ENCODE data around the gene SAYSD1. TPM values are rescaled to one million over a fixed set of nuclear protein-coding genes. Genes with fewer than 3 reads are reported as not detected.

SAYSD1 gene
- polyA plus RNA-seq, 2 donors, result 7.8 to 7.9 TPM

DNA sequence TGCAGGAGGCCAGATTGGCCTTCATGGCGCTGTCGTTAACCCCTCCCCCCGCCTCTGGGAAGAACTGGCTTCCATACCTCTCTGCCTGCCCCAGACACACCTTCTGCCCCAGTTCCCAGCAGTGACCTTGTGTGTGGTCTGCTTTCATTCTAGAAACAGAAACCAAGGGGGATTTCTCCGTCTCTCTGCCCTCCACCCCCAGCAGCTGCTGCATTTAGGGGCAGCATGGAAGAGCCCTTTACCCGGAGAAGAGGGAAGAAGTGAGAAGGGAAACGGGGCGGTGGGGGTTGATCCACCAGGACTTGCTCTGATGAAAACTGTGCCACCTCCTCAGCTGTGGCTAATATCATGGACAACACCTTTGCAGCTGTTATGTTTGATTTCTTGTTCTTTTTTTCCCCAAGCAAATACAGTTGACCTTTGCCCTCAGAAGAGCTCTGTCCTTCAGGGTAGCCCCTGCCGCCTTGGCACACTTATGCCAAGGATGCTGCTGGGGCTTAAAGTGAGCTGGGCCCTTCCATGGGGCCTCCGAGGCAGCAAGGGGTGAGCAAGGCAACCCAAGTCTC, 60.3 kb downstream of the SAYSD1 start:
- H3K27ac ChIP-seq (ENCODE audit: low read depth in 2 of 2, low read length in 1 of 2), result no peak overlapping the region
- no peak overlapping the region for H3K4me3 ChIP-seq (ENCODE audit: low read depth in 1 of 2, low read length in 2 of 2)
- H3K36me3 ChIP-seq (ENCODE audit: control insufficient read depth in 2 of 2, insufficient read depth in 2 of 2, low read length in 1 of 2), result no peaks in the 10 kb centered on the region
- no peaks in the 10 kb centered on the region for H3K9me3 ChIP-seq (ENCODE audit: control insufficient read depth in 2 of 2, insufficient read depth in 1 of 2, low read depth in 1 of 2, low read length in 1 of 2)
- 59 to 81% methylated on average over 9 of the region's 9 CpGs for WGBS, 2 donors
- no peaks in the 10 kb centered on the region for H3K4me1 ChIP-seq (ENCODE audit: control insufficient read depth in 2 of 2, insufficient read depth in 2 of 2, low read length in 1 of 2)
- no peaks in the 10 kb centered on the region for H3K27me3 ChIP-seq (ENCODE audit: control insufficient read depth in 1 of 2, insufficient read depth in 2 of 2, low read length in 2 of 2)

Other genes with a start within 250 kb of the SAYSD1 start
- not detected for gene GLP1R, start 66.4 kb downstream of the SAYSD1 start, polyA plus RNA-seq
- 1 to 10 TPM; 2.5 to 2.7 TPM for gene KCNK5, start 114.3 kb upstream of the SAYSD1 start, polyA plus RNA-seq
- under 1 TPM; 0.24 to 0.65 TPM for gene KCNK17, start 199.2 kb upstream of the SAYSD1 start, polyA plus RNA-seq
- not detected for gene KCNK16, start 207.5 kb upstream of the SAYSD1 start, polyA plus RNA-seq

Data from esophagus (tissue), 2 donors.